H1 (cell line): ENCODE results near the gene SSNA1. TPM values are rescaled to one million over a fixed set of nuclear protein-coding genes. Genes with fewer than 3 reads are reported as not detected.

ENCODE experiments used
- CREB1 ChIP-seq: IDR thresholded peaks from 2 replicates; pipeline ENCODE4 v1.6.1; 2012; ENCODE audit warnings: inconsistent platforms
- GABPA ChIP-seq: IDR thresholded peaks from 2 replicates; pipeline ENCODE4 v1.6.1; 2011; ENCODE audit warnings: mild to moderate bottlenecking, low read length, moderate library complexity, borderline replicate concordance; ENCODE audit not compliant: insufficient read depth
- JUND ChIP-seq: IDR thresholded peaks from 2 replicates; pipeline ENCODE4 v1.6.1; 2011; ENCODE audit warnings: mild to moderate bottlenecking, improper control_type of control experiment, low read length
- RBBP5 ChIP-seq: IDR thresholded peaks from 2 replicates; pipeline ENCODE4 v1.7.1; 2012; ENCODE audit warnings: low read depth, mild to moderate bottlenecking, inconsistent platforms, low read length, moderate library complexity, borderline replicate concordance
- TEAD4 ChIP-seq: IDR thresholded peaks from 2 replicates; pipeline ENCODE4 v1.6.1; 2012; ENCODE audit warnings: low read depth, low read length, inconsistent platforms, mixed read lengths
- polyA plus RNA-seq, 7 experiments: library from polyadenylated mRNA; depleted of rRNA in 3 of 7; stranded (reverse) in 5 of 7; unstranded in 2 of 7; fragments of >200 nt in 5 of 7; fragments of 200-250 nt in 2 of 7; gene quantifications; 1 replicate in 5 of 7; 2 replicates in 1 of 7; 4 replicates in 1 of 7; pipeline versions ENCODE4 v1.2.1 to v1.2.3, GENCODE V29; 2011 to 2013; ENCODE audit warnings: missing spikeins in 2 of 7, mixed read lengths in 2 of 7
- total RNA-seq: library from RNA; stranded (reverse); fragmentation: NEBNext Ultra II Directional; extraction: Animal tissue kit (Norgen Biotek cat#: 25700); gene quantifications from 2 replicates; pipeline ENCODE4 v1.2.1, GENCODE V29; 2021
- TF ChIP-seq, protein P1 (sequence below): fragments of 300-600 bp; sonication (generic); IDR thresholded peaks from 2 replicates; pipeline ENCODE4 v1.7.1; 2012; ENCODE audit warnings: low read length, moderate library complexity, mild to moderate bottlenecking, inconsistent platforms; ENCODE audit not compliant: insufficient replicate concordance

SSNA1 gene
- total and polyA plus RNA-seq, 2 of the 8 experiments (the other 6 are each of a cell fraction or from before 2014, with no cell fraction given), result 87.3 to 157 TPM

DNA sequence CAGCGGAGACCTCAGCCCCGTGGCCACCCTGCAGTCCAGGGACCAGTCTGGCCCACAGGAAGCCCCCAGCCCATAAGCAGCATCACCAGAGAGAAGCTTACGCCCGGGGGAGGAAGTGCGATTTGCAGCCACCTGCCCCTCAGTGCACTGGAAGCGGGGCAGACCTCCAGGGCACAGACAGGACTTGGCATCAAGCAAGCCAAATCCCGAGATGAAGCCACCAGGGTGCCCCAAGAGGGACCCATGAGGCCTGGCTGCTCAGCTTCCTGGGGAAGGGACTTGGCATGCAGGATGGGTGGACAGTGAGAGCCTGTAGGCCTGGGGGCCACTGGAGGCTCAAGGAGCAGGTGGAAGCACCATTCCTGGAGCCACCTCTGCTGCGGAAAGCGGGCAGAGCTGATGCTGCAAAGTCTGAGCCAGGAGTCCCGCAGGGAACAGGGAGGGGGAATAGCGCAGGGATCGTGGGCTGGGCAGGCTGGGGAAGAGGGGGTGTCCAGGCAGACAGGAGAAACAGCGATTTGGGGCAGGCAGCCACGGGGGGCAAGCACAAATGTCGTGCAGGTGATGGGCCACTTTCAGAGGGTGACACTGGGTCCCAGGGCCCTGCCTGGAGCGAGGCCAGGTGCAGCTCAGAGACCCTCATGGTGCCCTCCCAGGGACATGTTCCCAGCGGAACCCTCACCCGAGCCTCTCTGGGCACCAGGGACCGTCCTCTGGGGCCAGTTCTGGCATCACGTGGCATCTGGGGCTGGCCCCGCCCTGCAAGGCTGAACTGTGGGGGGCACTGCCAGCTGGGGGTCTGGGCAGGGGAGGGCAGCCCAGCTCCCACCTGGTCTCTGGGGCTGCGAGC, 21.9 kb upstream of the SSNA1 start (continued):
- TF ChIP-seq, protein P1, sequence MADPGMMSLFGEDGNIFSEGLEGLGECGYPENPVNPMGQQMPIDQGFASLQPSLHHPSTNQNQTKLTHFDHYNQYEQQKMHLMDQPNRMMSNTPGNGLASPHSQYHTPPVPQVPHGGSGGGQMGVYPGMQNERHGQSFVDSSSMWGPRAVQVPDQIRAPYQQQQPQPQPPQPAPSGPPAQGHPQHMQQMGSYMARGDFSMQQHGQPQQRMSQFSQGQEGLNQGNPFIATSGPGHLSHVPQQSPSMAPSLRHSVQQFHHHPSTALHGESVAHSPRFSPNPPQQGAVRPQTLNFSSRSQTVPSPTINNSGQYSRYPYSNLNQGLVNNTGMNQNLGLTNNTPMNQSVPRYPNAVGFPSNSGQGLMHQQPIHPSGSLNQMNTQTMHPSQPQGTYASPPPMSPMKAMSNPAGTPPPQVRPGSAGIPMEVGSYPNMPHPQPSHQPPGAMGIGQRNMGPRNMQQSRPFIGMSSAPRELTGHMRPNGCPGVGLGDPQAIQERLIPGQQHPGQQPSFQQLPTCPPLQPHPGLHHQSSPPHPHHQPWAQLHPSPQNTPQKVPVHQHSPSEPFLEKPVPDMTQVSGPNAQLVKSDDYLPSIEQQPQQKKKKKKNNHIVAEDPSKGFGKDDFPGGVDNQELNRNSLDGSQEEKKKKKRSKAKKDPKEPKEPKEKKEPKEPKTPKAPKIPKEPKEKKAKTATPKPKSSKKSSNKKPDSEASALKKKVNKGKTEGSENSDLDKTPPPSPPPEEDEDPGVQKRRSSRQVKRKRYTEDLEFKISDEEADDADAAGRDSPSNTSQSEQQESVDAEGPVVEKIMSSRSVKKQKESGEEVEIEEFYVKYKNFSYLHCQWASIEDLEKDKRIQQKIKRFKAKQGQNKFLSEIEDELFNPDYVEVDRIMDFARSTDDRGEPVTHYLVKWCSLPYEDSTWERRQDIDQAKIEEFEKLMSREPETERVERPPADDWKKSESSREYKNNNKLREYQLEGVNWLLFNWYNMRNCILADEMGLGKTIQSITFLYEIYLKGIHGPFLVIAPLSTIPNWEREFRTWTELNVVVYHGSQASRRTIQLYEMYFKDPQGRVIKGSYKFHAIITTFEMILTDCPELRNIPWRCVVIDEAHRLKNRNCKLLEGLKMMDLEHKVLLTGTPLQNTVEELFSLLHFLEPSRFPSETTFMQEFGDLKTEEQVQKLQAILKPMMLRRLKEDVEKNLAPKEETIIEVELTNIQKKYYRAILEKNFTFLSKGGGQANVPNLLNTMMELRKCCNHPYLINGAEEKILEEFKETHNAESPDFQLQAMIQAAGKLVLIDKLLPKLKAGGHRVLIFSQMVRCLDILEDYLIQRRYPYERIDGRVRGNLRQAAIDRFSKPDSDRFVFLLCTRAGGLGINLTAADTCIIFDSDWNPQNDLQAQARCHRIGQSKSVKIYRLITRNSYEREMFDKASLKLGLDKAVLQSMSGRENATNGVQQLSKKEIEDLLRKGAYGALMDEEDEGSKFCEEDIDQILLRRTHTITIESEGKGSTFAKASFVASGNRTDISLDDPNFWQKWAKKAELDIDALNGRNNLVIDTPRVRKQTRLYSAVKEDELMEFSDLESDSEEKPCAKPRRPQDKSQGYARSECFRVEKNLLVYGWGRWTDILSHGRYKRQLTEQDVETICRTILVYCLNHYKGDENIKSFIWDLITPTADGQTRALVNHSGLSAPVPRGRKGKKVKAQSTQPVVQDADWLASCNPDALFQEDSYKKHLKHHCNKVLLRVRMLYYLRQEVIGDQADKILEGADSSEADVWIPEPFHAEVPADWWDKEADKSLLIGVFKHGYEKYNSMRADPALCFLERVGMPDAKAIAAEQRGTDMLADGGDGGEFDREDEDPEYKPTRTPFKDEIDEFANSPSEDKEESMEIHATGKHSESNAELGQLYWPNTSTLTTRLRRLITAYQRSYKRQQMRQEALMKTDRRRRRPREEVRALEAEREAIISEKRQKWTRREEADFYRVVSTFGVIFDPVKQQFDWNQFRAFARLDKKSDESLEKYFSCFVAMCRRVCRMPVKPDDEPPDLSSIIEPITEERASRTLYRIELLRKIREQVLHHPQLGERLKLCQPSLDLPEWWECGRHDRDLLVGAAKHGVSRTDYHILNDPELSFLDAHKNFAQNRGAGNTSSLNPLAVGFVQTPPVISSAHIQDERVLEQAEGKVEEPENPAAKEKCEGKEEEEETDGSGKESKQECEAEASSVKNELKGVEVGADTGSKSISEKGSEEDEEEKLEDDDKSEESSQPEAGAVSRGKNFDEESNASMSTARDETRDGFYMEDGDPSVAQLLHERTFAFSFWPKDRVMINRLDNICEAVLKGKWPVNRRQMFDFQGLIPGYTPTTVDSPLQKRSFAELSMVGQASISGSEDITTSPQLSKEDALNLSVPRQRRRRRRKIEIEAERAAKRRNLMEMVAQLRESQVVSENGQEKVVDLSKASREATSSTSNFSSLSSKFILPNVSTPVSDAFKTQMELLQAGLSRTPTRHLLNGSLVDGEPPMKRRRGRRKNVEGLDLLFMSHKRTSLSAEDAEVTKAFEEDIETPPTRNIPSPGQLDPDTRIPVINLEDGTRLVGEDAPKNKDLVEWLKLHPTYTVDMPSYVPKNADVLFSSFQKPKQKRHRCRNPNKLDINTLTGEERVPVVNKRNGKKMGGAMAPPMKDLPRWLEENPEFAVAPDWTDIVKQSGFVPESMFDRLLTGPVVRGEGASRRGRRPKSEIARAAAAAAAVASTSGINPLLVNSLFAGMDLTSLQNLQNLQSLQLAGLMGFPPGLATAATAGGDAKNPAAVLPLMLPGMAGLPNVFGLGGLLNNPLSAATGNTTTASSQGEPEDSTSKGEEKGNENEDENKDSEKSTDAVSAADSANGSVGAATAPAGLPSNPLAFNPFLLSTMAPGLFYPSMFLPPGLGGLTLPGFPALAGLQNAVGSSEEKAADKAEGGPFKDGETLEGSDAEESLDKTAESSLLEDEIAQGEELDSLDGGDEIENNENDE, result no peak
- TF ChIP-seq TEAD4 (no peak), CREB1 (no peak), GABPA (no peak), RBBP5 (no peak), JUND (no peak)
